Neural cell (in vitro differentiated cells): ENCODE results near the gene KCNIP4. TPM values are rescaled to one million over a fixed set of nuclear protein-coding genes. Genes with fewer than 3 reads are reported as not detected.

Experiments
- H2AFZ ChIP-seq: fragments of 200-600, 300-800 bp; sonication (generic), shearing (Covaris generic); 2 replicates; pipeline ENCODE4 v1.6.0; 2014; ENCODE audit warnings: low read depth, mild to moderate bottlenecking, antibody characterized with exemption, low read length, moderate library complexity
- H3F3A ChIP-seq: fragments of 200-600 bp; shearing (Covaris generic); 2 replicates; pipeline ENCODE4 v1.6.1; 2016; ENCODE audit warnings: mild to moderate bottlenecking, moderate library complexity, mixed read lengths, antibody characterized with exemption, low read length; ENCODE audit not compliant: insufficient read depth, poor library complexity, severe bottlenecking
- H3K27ac ChIP-seq: fragments of 200-600, 300-800 bp; sonication (generic), shearing (Covaris generic); 2 replicates; pipeline ENCODE4 v1.5.1; 2014; ENCODE audit warnings: mild to moderate bottlenecking, low read length, moderate library complexity
- H3K27me3 ChIP-seq: fragments of 300-800, 200-600 bp; sonication (generic), shearing (Covaris generic); 2 replicates; pipeline ENCODE4 v1.6.0; 2014; ENCODE audit warnings: mild to moderate bottlenecking, low read depth, low read length, moderate library complexity; ENCODE audit not compliant: insufficient read depth
- H3K36me3 ChIP-seq: fragments of 300-800, 200-600 bp; sonication (generic), shearing (Covaris generic); 2 replicates; pipeline ENCODE4 v1.5.1; 2014; ENCODE audit warnings: mild to moderate bottlenecking, antibody characterized with exemption, low read length, moderate library complexity; ENCODE audit not compliant: insufficient read depth
- H3K4me2 ChIP-seq: fragments of 300-800, 200-600 bp; sonication (generic), shearing (Covaris generic); 2 replicates; pipeline ENCODE4 v1.6.0; 2014; ENCODE audit warnings: mild to moderate bottlenecking, low read length
- H3K4me3 ChIP-seq: fragments of 300-800, 200-600 bp; sonication (generic), shearing (Covaris generic); 2 replicates; pipeline ENCODE4 v1.5.1; 2014; ENCODE audit warnings: mild to moderate bottlenecking, low read length, moderate library complexity
- H3K79me2 ChIP-seq: fragments of 200-600 bp; shearing (Covaris generic); replicated peaks from 2 replicates; pipeline ENCODE4 v1.6.0; 2014; ENCODE audit warnings: mild to moderate bottlenecking, low read length, moderate library complexity; ENCODE audit not compliant: insufficient read depth
- H3K9ac ChIP-seq: fragments of 300-800, 200-600 bp; sonication (generic), shearing (Covaris generic); 2 replicates; pipeline ENCODE4 v1.6.1; 2016; ENCODE audit warnings: mild to moderate bottlenecking, low read length, mixed read lengths
- H3K9me2 ChIP-seq: fragments of 200-600 bp; shearing (Covaris generic); 2 replicates; pipeline ENCODE4 v1.6.1; 2016; ENCODE audit warnings: mild to moderate bottlenecking, low read length, mixed read lengths; ENCODE audit not compliant: insufficient read depth
- H3K9me3 ChIP-seq: fragments of 200-600, 300-800 bp; sonication (generic), shearing (Covaris generic); 2 replicates; pipeline ENCODE4 v1.6.1; 2016; ENCODE audit warnings: mild to moderate bottlenecking, mixed run types, low read length, moderate library complexity, mixed read lengths
- H4K20me1 ChIP-seq: fragments of 200-600 bp; shearing (Covaris generic); 2 replicates; pipeline ENCODE4 v1.6.1; 2016; ENCODE audit warnings: mild to moderate bottlenecking, mixed run types; ENCODE audit not compliant: insufficient read depth
- EP300 ChIP-seq: fragments of 450-650 bp; conservative IDR thresholded peaks from 2 replicates; pipeline ENCODE4 v1.6.1; 2014; ENCODE audit warnings: antibody characterized with exemption, mild to moderate bottlenecking, moderate library complexity; ENCODE audit not compliant: poor library complexity, severe bottlenecking
- EZH2 ChIP-seq: fragments of 200-600, 300-800 bp; shearing (Covaris generic), sonication (generic); IDR thresholded peaks from 2 replicates; pipeline ENCODE4 v1.6.1; 2014; ENCODE audit warnings: antibody characterized with exemption, low read length, borderline replicate concordance, mild to moderate bottlenecking; ENCODE audit not compliant: insufficient read depth, poor library complexity, severe bottlenecking
- MXI1 ChIP-seq: fragments of 450-650 bp; conservative IDR thresholded peaks from 2 replicates; pipeline ENCODE4 v1.6.1; 2014; ENCODE audit warnings: antibody characterized with exemption, mild to moderate bottlenecking; ENCODE audit not compliant: poor library complexity, severe bottlenecking
- POLR2AphosphoS5 ChIP-seq: IDR thresholded peaks from 2 replicates; pipeline ENCODE4 v1.6.1; 2012
- RAD21 ChIP-seq: fragments of 450-650 bp; conservative IDR thresholded peaks from 2 replicates; pipeline ENCODE4 v1.6.1; 2014; ENCODE audit warnings: antibody characterized with exemption, mild to moderate bottlenecking, moderate library complexity
- SMC3 ChIP-seq: fragments of 450-650 bp; conservative IDR thresholded peaks from 2 replicates; pipeline ENCODE4 v1.6.1; 2014; ENCODE audit warnings: antibody characterized with exemption, mild to moderate bottlenecking, moderate library complexity; ENCODE audit not compliant: poor library complexity
- TAF1 ChIP-seq: IDR thresholded peaks from 2 replicates; pipeline ENCODE4 v1.6.1; 2012; ENCODE audit warnings: low read depth
- polyA plus RNA-seq: library from polyadenylated mRNA; depleted of rRNA; stranded (reverse); fragments of >200 nt; gene quantifications from 2 replicates; pipeline ENCODE4 v1.2.3, GENCODE V29; 2014
- TF ChIP-seq, protein P1 (sequence below): IDR thresholded peaks from 2 replicates; pipeline ENCODE4 v1.6.1; 2012; ENCODE audit warnings: borderline replicate concordance
- TF ChIP-seq, protein P2 (sequence below): fragments of 450-650 bp; IDR thresholded peaks from 2 replicates; pipeline ENCODE4 v1.5.1; 2014; ENCODE audit warnings: antibody characterized with exemption, mild to moderate bottlenecking, moderate library complexity; ENCODE audit not compliant: poor library complexity, severe bottlenecking

Gene KCNIP4
- polyA plus RNA-seq, 1 donor from 2014 or later: 22.8 TPM

DNA sequence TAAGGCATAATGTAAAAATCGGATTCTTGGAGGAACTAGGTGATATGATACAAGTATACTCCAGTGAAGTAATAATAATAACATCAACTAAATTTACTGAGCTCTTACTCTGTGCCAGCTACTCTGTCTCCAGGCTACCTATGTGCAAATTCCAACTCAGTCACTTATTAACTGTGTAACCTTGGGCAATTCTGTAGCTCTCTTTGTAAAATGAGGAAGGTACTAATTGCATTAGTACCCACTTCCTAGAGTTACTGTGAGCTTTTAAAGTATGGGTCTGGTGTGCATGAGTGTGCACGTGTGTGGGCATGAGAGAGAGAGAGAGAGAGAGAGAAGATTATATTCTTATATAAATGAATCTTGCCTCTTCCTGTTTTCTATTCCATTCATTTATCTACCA, 169.9 kb downstream of the KCNIP4 start:
- Histone ChIP-seq H3K9ac (no peak overlapping the region), H3K9me3 (no peaks in the 10 kb centered on the region), H3K4me3 (no peak overlapping the region), H3K36me3 (no peaks in the 10 kb centered on the region), H3K4me2 (no peak overlapping the region), H2AFZ (no peak overlapping the region), H3F3A (no peaks in the 10 kb centered on the region), H3K27me3 (no peaks in the 10 kb centered on the region), H3K9me2 (no peaks in the 10 kb centered on the region), H3K27ac (no peak overlapping the region), H4K20me1 (no peaks in the 10 kb centered on the region), H3K79me2 (no peaks in the 10 kb centered on the region)
- TF ChIP-seq POLR2AphosphoS5 (no peak), RAD21 (no peak), MXI1 (no peak)
- TF ChIP-seq, protein P1, sequence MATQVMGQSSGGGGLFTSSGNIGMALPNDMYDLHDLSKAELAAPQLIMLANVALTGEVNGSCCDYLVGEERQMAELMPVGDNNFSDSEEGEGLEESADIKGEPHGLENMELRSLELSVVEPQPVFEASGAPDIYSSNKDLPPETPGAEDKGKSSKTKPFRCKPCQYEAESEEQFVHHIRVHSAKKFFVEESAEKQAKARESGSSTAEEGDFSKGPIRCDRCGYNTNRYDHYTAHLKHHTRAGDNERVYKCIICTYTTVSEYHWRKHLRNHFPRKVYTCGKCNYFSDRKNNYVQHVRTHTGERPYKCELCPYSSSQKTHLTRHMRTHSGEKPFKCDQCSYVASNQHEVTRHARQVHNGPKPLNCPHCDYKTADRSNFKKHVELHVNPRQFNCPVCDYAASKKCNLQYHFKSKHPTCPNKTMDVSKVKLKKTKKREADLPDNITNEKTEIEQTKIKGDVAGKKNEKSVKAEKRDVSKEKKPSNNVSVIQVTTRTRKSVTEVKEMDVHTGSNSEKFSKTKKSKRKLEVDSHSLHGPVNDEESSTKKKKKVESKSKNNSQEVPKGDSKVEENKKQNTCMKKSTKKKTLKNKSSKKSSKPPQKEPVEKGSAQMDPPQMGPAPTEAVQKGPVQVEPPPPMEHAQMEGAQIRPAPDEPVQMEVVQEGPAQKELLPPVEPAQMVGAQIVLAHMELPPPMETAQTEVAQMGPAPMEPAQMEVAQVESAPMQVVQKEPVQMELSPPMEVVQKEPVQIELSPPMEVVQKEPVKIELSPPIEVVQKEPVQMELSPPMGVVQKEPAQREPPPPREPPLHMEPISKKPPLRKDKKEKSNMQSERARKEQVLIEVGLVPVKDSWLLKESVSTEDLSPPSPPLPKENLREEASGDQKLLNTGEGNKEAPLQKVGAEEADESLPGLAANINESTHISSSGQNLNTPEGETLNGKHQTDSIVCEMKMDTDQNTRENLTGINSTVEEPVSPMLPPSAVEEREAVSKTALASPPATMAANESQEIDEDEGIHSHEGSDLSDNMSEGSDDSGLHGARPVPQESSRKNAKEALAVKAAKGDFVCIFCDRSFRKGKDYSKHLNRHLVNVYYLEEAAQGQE: no peak

DNA sequence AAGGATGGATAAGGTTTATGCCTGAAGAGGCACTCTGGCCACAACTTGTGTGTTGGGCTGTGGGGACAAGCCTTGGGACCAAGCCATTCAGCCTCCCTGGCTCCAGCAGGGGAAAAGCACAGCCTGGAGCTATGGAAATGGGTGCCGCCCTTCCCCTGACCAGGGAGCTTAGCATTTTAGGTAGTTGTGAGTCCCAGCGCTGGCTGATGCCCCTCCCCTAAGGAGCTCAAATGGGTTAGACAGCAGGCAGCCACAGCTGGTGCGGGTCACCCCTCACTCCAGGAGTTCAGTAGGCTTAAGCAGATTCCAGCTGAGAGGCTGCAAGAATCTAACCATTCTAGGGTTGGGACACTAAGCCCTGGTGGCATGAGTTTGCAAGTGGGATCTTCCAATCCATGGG, 172.9 kb downstream of the KCNIP4 start:
- no peak overlapping the region for H3K4me3 ChIP-seq
- H3K27ac ChIP-seq: no peak overlapping the region
- no peaks in the 10 kb centered on the region for H3K9me2 ChIP-seq
- no peak overlapping the region for H2AFZ ChIP-seq
- TF ChIP-seq, protein P1: no peak
- TF ChIP-seq RAD21 (no peak), TAF1 (no peak), MXI1 (no peak), POLR2AphosphoS5 (no peak), EZH2 (no peak), EP300 (no peak), SMC3 (no peak)
- TF ChIP-seq, protein P2, sequence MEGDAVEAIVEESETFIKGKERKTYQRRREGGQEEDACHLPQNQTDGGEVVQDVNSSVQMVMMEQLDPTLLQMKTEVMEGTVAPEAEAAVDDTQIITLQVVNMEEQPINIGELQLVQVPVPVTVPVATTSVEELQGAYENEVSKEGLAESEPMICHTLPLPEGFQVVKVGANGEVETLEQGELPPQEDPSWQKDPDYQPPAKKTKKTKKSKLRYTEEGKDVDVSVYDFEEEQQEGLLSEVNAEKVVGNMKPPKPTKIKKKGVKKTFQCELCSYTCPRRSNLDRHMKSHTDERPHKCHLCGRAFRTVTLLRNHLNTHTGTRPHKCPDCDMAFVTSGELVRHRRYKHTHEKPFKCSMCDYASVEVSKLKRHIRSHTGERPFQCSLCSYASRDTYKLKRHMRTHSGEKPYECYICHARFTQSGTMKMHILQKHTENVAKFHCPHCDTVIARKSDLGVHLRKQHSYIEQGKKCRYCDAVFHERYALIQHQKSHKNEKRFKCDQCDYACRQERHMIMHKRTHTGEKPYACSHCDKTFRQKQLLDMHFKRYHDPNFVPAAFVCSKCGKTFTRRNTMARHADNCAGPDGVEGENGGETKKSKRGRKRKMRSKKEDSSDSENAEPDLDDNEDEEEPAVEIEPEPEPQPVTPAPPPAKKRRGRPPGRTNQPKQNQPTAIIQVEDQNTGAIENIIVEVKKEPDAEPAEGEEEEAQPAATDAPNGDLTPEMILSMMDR: no peak
- no peak overlapping the region for H3K4me2 ChIP-seq
- H3K27me3 ChIP-seq: no peaks in the 10 kb centered on the region
- H3K36me3 ChIP-seq: no peaks in the 10 kb centered on the region
- H4K20me1 ChIP-seq: no peaks in the 10 kb centered on the region
- no peaks in the 10 kb centered on the region for H3K79me2 ChIP-seq
- H3K9ac ChIP-seq: no peak overlapping the region
- no peaks in the 10 kb centered on the region for H3K9me3 ChIP-seq
- H3F3A ChIP-seq: no peaks in the 10 kb centered on the region
